BE2C (cell line): ENCODE data around the gene ECEL1.

Experiments used
- DNase-seq: peaks from one replicate; pipeline ENCODE4 v3.0.0-alpha.2; 2020
- H3K27me3 ChIP-seq: fragments of 250-450 bp; sonication (Bioruptor Pico); 2 replicates; pipeline ENCODE4 v1.5.1; 2020; ENCODE audit warnings: mild to moderate bottlenecking
- H3K36me3 ChIP-seq: fragments of 250-450 bp; sonication (Bioruptor Pico); 2 replicates; pipeline ENCODE4 v1.5.1; 2020; ENCODE audit warnings: mild to moderate bottlenecking
- H3K4me1 ChIP-seq: fragments of 250-450 bp; sonication (Bioruptor Pico); 2 replicates; pipeline ENCODE4 v1.5.1; 2020
- H3K4me3 ChIP-seq: 2 replicates; pipeline ENCODE4 v1.5.1; 2011; ENCODE audit warnings: low read depth, low read length
- H3K9me3 ChIP-seq: fragments of 250-450 bp; sonication (Bioruptor Pico); 2 replicates; pipeline ENCODE4 v1.5.1; 2020
- CTCF ChIP-seq: IDR thresholded peaks from 2 replicates; pipeline ENCODE4 v1.5.1; 2012; ENCODE audit warnings: mild to moderate bottlenecking, low read depth, low read length

The ECEL1 gene

DNA sequence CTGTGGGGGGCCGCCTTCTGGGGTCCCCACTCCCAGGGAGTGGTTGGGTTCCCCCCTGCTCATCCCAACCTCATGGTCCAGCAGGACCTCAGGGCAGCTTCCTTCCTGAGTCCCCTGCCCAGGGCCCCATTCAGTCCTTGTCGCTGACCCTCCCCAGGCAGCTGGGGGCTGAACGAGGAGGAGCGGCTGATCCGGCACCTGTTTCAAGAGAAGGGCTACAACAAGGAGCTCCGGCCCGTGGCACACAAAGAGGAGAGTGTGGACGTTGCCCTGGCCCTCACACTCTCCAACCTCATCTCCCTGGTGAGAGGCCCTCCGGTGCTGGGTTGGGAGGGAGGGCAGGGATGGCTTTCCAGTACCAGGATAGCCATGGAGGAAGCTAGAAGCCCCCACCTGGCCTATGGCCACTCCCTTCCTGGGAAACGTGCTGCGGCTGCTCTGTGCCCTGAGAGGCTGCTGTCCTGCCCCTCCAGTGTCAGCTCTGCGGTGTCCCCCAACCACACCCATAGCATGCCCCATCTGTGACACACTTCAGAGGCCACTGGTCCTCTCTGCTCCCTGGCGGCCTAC, 38.8 kb upstream of the ECEL1 start:
- H3K36me3 ChIP-seq: no peaks in the 10 kb centered on the region
- H3K9me3 ChIP-seq: no peaks in the 10 kb centered on the region
- no peak for DNase-seq
- H3K4me1 ChIP-seq: peaks cover 6% of the 10 kb centered on the region
- no peak overlapping the region for H3K4me3 ChIP-seq
- H3K27me3 ChIP-seq: peaks cover 21% of the 10 kb centered on the region
- TF ChIP-seq CTCF: no peak

DNA sequence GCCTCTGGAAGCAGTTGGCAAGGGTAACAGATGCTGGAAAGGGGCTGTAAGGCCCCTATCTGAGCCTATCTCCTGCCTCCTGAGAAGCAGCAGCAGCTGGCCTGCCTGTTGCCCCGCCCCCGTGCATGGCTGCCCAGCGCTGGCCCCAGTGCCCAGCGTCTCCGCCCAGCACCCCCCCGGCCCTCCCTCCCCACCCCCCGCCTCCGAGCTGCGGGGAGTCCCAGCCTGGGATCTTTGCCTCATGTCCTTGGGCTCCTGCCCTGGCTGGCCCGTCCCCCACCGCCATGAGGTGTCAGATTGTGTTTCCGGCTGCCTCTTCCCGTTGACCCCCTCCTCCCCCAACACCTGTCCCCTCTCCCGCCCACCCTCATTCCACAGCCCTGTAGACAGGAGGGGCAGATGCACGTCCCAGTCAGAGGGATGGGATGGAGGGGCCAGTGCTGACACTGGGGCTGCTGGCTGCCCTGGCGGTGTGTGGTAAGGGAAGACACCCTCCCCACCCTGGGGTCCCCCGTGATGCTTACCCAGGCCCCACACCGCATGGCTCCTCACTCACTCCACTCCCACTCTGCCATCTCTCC, 38.2 kb upstream of the ECEL1 start, which contains the start of gene CHRND:
CHRND (plus strand) TSS at position 370 of the 581 bp plus-strand sequence; CDS start at position 426, 56 bp downstream.
- DNase-seq: peak; percentile 65
- no peak within 1 kb of the TSS for H3K4me3 ChIP-seq
- H3K36me3 ChIP-seq: no peaks in the 10 kb centered on the region
- H3K27me3 ChIP-seq: peaks cover 21% of the 10 kb centered on the region
- no peaks in the 10 kb centered on the region for H3K9me3 ChIP-seq
- no peak for TF ChIP-seq CTCF
- peaks cover 6% of the 10 kb centered on the region for H3K4me1 ChIP-seq

DNA sequence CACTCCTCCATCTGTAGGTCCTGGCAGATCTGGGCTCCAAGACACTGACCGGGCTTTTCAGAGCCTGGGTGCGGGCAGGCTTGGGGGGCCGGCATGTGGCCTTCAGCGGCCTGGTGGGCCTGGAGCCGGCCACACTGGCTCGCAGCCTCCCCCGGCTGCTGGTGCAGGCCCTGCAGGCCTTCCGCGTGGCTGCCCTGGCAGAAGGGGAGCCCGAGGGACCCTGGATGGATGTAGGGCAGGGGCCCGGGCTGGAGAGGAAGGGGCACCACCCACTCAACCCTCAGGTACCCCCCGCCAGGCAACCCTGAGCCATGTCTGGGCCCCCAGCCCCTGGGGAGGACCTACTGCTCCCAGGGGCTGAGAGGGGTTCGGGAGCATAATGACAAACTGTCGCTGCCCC, 37.6 kb upstream of the ECEL1 start:
- H3K27me3 ChIP-seq: peaks cover 21% of the 10 kb centered on the region
- TF ChIP-seq CTCF: no peak
- H3K4me1 ChIP-seq: peaks cover 6% of the 10 kb centered on the region
- DNase-seq: no peak
- H3K4me3 ChIP-seq: no peak overlapping the region
- no peaks in the 10 kb centered on the region for H3K9me3 ChIP-seq
- H3K36me3 ChIP-seq: no peaks in the 10 kb centered on the region

- Histone ChIP-seq H3K4me1 (peaks cover 6% of the 10 kb centered on the region), H3K27me3 (peaks cover 21% of the 10 kb centered on the region), H3K36me3 (no peaks in the 10 kb centered on the region), H3K9me3 (no peaks in the 10 kb centered on the region), H3K4me3 (no peak overlapping the region)
- DNase-seq: no peak
- TF ChIP-seq CTCF: no peak
Observed at GRCh38 chr2:232524771-232525170, 37.1 kb upstream of the ECEL1 start.

DNA sequence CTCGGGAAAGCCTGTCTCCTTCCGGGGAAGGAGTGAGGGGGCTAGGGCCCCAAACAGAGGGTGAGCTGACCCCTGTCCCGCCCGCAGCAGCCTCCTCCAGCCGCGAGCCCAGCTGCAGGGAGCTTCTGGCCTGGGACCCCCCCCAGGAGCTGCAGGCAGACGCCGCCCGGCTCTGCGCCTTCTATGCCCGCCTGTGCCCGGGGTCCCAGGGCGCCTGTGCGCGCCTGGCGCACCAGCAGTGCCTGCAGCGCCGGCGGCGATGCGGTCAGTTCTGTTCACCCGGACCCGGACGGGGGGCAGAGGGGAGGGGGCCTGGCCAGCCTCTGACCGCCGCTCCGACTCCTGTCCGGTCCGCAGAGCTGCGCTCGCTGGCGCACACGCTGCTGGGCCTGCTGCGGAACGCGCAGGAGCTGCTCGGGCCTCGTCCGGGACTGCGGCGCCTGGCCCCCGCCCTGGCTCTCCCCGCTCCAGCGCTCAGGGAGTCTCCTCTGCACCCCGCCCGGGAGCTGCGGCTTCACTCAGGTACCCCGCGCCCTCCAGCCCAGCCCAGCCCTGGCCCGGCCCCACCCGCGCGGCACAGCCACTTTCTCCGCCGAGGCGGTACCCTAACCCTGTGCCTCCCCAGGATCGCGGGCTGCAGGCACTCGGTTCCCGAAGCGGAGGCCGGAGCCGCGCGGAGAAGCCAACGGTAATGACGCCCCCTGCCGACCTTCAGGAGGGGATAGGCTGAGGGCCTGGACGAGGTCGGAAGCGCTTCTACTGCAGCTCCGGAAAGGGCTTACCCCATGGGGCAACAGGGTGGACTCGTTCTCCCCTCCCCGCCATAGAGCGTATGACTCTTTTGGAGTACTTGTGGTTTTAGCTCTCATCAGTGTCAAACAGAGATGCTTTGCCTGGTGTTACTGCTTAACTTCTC, 36.3 kb upstream of the ECEL1 start:
- DNase-seq: peak; percentile 80
- peak overlapping the region; percentile 48 for H3K4me3 ChIP-seq
- H3K36me3 ChIP-seq: no peaks in the 10 kb centered on the region
- H3K4me1 ChIP-seq: peaks cover 6% of the 10 kb centered on the region
- no peaks in the 10 kb centered on the region for H3K9me3 ChIP-seq
- peak; percentile 61 for TF ChIP-seq CTCF
- H3K27me3 ChIP-seq: peaks cover 21% of the 10 kb centered on the region

GRCh38 chr2:232523402-232523681, 35.7 kb upstream of the ECEL1 start:
- TF ChIP-seq CTCF: no peak
- no peak for DNase-seq

More at GRCh38 chr2:232523402-232523681, 35.7 kb upstream of the ECEL1 start:
- Histone ChIP-seq H3K27me3 (peaks cover 21% of the 10 kb centered on the region), H3K4me1 (peaks cover 6% of the 10 kb centered on the region), H3K4me3 (no peak overlapping the region; the same call in 1 of the 2 replicates), H3K9me3 (no peaks in the 10 kb centered on the region), H3K36me3 (no peaks in the 10 kb centered on the region)
